ENCODE measurements around the gene GNA14. TPM values are rescaled to one million over a fixed set of nuclear protein-coding genes. Genes with fewer than 3 reads are reported as not detected.
"Not testable (repeated sequence)": the region's sequence is repeated elsewhere in the genome, so short reads cannot be mapped to it uniquely, and the experiment has no call there.

Gene GNA14
- total RNA-seq, 3 donors from 2014 or later, result 0.11 TPM; not detected in 1

GRCh38 chr9:77403239-77403638 lies 244.9 kb downstream of the GNA14 start:
- Mint-ChIP-seq H3K9me3 (no peaks in the 10 kb centered on the region), H3K4me3 (no peak overlapping the region), H3K36me3 (ENCODE audit: insufficient read depth) (peaks cover 27% of the 10 kb centered on the region), H3K4me1 (ENCODE audit: low read depth) (no peaks in the 10 kb centered on the region), H3K27me3 (ENCODE audit: low read depth) (no peaks in the 10 kb centered on the region)
- no peak for ATAC-seq
- no peak for DNase-seq

GRCh38 chr9:77402286-77402685 lies 245.8 kb downstream of the GNA14 start:
- H3K4me3 Mint-ChIP-seq, result no peak overlapping the region
- no peaks in the 10 kb centered on the region for H3K27me3 Mint-ChIP-seq (ENCODE audit: low read depth)
- peaks cover 21% of the 10 kb centered on the region for H3K36me3 Mint-ChIP-seq (ENCODE audit: insufficient read depth)
- ATAC-seq (no peak), DNase-seq (no peak)
- no peaks in the 10 kb centered on the region for H3K4me1 Mint-ChIP-seq (ENCODE audit: low read depth)
- no peaks in the 10 kb centered on the region for H3K9me3 Mint-ChIP-seq

GRCh38 chr9:77399964-77400363 lies 248.2 kb downstream of the GNA14 start:
- DNase-seq (no peak), ATAC-seq (no peak)
- peaks cover 7% of the 10 kb centered on the region for H3K36me3 Mint-ChIP-seq (ENCODE audit: insufficient read depth)
- no peaks in the 10 kb centered on the region for H3K27me3 Mint-ChIP-seq (ENCODE audit: low read depth)
- no peak overlapping the region for H3K4me3 Mint-ChIP-seq
- no peaks in the 10 kb centered on the region for H3K4me1 Mint-ChIP-seq (ENCODE audit: low read depth)
- no peaks in the 10 kb centered on the region for H3K9me3 Mint-ChIP-seq

- not testable (repeated sequence) for H3K36me3 Mint-ChIP-seq (ENCODE audit: insufficient read depth); H3K27me3 Mint-ChIP-seq (ENCODE audit: low read depth); H3K9me3 Mint-ChIP-seq; H3K4me1 Mint-ChIP-seq (ENCODE audit: low read depth); H3K4me3 Mint-ChIP-seq; DNase-seq; ATAC-seq
These were observed 249.5 kb downstream of the GNA14 start for GRCh38 chr9:77398581-77398980.

- Mint-ChIP-seq H3K4me1 (ENCODE audit: low read depth) (no peaks in the 10 kb centered on the region), H3K27me3 (ENCODE audit: low read depth) (no peaks in the 10 kb centered on the region), H3K36me3 (ENCODE audit: insufficient read depth) (peaks cover 9% of the 10 kb centered on the region), H3K9me3 (no peaks in the 10 kb centered on the region), H3K4me3 (no peak overlapping the region)
- ATAC-seq, result no peak
- DNase-seq, result no peak
These were observed 255.8 kb downstream of the GNA14 start for GRCh38 chr9:77392328-77392727.

- H3K4me1 Mint-ChIP-seq (ENCODE audit: low read depth), result no peaks in the 10 kb centered on the region
- DNase-seq (no peak), ATAC-seq (no peak)
- no peaks in the 10 kb centered on the region for H3K9me3 Mint-ChIP-seq
- H3K4me3 Mint-ChIP-seq, result no peak overlapping the region
- no peaks in the 10 kb centered on the region for H3K27me3 Mint-ChIP-seq (ENCODE audit: low read depth)
- peaks cover 9% of the 10 kb centered on the region for H3K36me3 Mint-ChIP-seq (ENCODE audit: insufficient read depth)
These were observed 256.3 kb downstream of the GNA14 start for GRCh38 chr9:77391834-77392233.

GRCh38 chr9:77386187-77386586 lies 261.9 kb downstream of the GNA14 start:
- Mint-ChIP-seq H3K9me3 (no peaks in the 10 kb centered on the region), H3K27me3 (ENCODE audit: low read depth) (no peaks in the 10 kb centered on the region), H3K4me1 (ENCODE audit: low read depth) (no peaks in the 10 kb centered on the region), H3K36me3 (ENCODE audit: insufficient read depth) (peaks cover 17% of the 10 kb centered on the region), H3K4me3 (no peak overlapping the region)
- ATAC-seq, result no peak
- no peak for DNase-seq

GRCh38 chr9:77384406-77384805 lies 263.7 kb downstream of the GNA14 start:
- Mint-ChIP-seq H3K4me3 (no peak overlapping the region), H3K4me1 (ENCODE audit: low read depth) (no peaks in the 10 kb centered on the region), H3K36me3 (ENCODE audit: insufficient read depth) (peaks cover 9% of the 10 kb centered on the region), H3K27me3 (ENCODE audit: low read depth) (no peaks in the 10 kb centered on the region), H3K9me3 (no peaks in the 10 kb centered on the region)
- ATAC-seq (no peak), DNase-seq (no peak)

GRCh38 chr9:77375956-77376532 lies 272.1 kb downstream of the GNA14 start:
- peaks cover 3% of the 10 kb centered on the region for H3K9me3 Mint-ChIP-seq
- ATAC-seq (no peak), DNase-seq (no peak)
- no peaks in the 10 kb centered on the region for H3K4me1 Mint-ChIP-seq (ENCODE audit: low read depth)
- no peak overlapping the region for H3K4me3 Mint-ChIP-seq
- H3K27me3 Mint-ChIP-seq (ENCODE audit: low read depth), result no peaks in the 10 kb centered on the region
- H3K36me3 Mint-ChIP-seq (ENCODE audit: insufficient read depth), result peaks cover 20% of the 10 kb centered on the region

GRCh38 chr9:77374266-77374665 lies 273.9 kb downstream of the GNA14 start:
- Mint-ChIP-seq H3K4me3 (no peak overlapping the region), H3K4me1 (ENCODE audit: low read depth) (no peaks in the 10 kb centered on the region), H3K36me3 (ENCODE audit: insufficient read depth) (peaks cover 36% of the 10 kb centered on the region), H3K27me3 (ENCODE audit: low read depth) (no peaks in the 10 kb centered on the region), H3K9me3 (peaks cover 3% of the 10 kb centered on the region)
- DNase-seq (no peak), ATAC-seq (no peak)
